K562 treated with DMSO at 1 percent for 48 hours (cell line): ENCODE results near the gene ACYP2. TPM values are rescaled to one million over a fixed set of nuclear protein-coding genes. Genes with fewer than 3 reads are reported as not detected.

Source experiments
- total RNA-seq: library from RNA; unstranded; fragments of 300-600 nt; gene quantifications from 2 replicates; pipeline ENCODE4 v1.2.3, GENCODE V29; 2022; ENCODE audit warnings: low replicate concordance; ENCODE audit errors: extremely low read depth

The ACYP2 gene
- not detected in 2 replicates for total RNA-seq

DNA sequence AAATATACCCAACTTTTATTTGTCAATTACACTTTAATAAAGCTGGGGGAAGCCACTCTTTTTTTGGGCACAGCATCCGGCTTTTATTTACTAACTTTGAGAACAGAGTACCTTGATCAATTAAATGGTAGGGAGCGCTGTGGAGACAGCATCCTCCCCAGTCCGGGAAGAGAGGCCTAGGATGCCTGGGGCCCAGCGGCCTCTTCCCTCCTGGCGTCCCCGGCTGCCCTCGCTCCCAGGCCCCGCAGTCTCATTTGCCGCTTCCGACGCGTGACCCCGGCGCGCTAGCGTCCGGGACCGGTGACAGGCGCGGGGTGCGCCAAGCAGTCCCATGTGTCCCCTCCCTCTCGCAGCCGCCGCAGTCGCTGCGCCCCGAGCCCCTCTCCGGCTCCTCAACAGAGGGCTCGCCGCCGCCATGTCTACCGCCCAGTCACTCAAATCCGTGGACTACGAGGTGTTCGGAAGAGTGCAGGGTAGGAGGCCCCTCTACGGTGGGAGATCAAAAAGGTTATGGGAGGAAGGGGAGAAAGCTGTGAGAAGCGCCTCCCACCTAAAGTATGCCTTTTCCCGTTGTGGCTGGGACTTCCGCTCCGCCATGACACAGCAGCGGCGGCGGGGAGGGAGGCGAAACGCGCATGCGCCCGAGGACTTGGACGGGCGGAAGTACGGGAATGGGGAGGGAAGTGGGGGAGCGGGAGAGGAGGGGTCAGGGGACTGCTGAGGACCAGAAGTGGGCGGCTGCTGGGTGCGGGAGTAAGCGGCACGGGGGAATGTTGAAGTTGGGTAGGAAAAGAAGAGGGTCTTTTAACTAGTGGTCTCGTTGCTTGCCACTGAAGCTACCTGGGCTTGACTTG, at the start of gene ACYP2:
ACYP2 (plus strand) TSS at position 332 of the 854 bp plus-strand sequence.

DNA sequence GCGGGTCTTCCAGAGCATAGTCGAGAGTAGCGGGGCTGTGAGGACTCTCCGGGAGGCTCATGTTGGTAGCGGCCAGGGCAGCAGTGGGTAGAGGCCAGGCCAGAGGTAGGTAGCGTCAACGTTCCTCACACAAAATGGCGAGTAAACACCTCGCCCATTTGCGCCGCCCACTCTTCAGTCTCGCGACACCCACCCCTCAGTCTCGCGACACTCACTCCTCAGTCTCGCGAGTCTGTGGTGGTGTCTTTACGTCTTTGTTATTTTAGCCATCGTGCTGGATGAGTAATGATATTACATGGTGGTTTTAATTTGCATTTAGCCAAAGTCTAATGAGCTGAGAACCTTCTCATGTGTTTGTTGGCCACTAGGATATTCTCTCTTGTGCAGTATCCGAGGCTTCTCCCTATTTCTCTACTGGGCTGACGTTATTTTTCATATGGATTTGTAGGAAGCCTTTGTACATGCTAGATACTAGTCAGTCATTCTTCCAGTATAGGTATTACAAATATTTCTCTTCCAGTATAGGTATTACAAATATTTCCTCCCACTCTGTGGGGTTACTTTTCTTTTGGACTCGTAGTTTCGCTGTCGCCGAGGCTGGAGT, 140.8 kb downstream of the ACYP2 start, which contains the start of gene TSPYL6:
TSPYL6 (minus strand) TSS at position 139 of the 604 bp plus-strand sequence; CDS start at position 61, 78 bp downstream.

Other genes with a start within 250 kb of the ACYP2 start
- gene PSME4, start 144.6 kb upstream of the ACYP2 start, total RNA-seq, result 211 TPM in 1 of 2 replicates, not detected in the other
- not detected in 2 replicates for gene TSPYL6, start 140.6 kb downstream of the ACYP2 start, total RNA-seq